Activated naive CD8-positive, alpha-beta T cell (primary cell): ENCODE measurements around the gene TSEN15.

Experiments
- H3K27ac Mint-ChIP-seq: one replicate; pipeline ENCODE4 v1.8.0; 2021; ENCODE audit warnings: mixed read lengths
- H3K27me3 Mint-ChIP-seq: one replicate; pipeline ENCODE4 v1.8.0; 2021; ENCODE audit warnings: mixed read lengths
- H3K36me3 Mint-ChIP-seq: one replicate; pipeline ENCODE4 v1.8.0; 2021; ENCODE audit warnings: mixed read lengths
- H3K4me1 Mint-ChIP-seq: one replicate; pipeline ENCODE4 v1.8.0; 2021; ENCODE audit warnings: low read depth, mixed read lengths
- H3K4me3 Mint-ChIP-seq: one replicate; pipeline ENCODE4 v1.8.0; 2021; ENCODE audit warnings: mild to moderate bottlenecking, mixed read lengths
- H3K9me3 Mint-ChIP-seq: one replicate; pipeline ENCODE4 v1.8.0; 2021; ENCODE audit warnings: low read depth, mixed read lengths

TSEN15 gene

GRCh38 chr1:184056921-184057555, 5.5 kb downstream of the TSEN15 start:
- H3K4me1 Mint-ChIP-seq = peaks cover 50% of the 10 kb centered on the region
- no peak overlapping the region for H3K4me3 Mint-ChIP-seq
- H3K27me3 Mint-ChIP-seq = no peaks in the 10 kb centered on the region
- no peaks in the 10 kb centered on the region for H3K9me3 Mint-ChIP-seq
- H3K27ac Mint-ChIP-seq = no peak overlapping the region
- peaks cover 23% of the 10 kb centered on the region for H3K36me3 Mint-ChIP-seq

- Mint-ChIP-seq H3K4me3 (no peak overlapping the region), H3K9me3 (no peaks in the 10 kb centered on the region), H3K27ac (no peak overlapping the region), H3K4me1 (peaks cover 27% of the 10 kb centered on the region), H3K36me3 (peaks cover 29% of the 10 kb centered on the region), H3K27me3 (no peaks in the 10 kb centered on the region)
These were observed 8.4 kb downstream of the TSEN15 start for GRCh38 chr1:184059887-184060286.

DNA sequence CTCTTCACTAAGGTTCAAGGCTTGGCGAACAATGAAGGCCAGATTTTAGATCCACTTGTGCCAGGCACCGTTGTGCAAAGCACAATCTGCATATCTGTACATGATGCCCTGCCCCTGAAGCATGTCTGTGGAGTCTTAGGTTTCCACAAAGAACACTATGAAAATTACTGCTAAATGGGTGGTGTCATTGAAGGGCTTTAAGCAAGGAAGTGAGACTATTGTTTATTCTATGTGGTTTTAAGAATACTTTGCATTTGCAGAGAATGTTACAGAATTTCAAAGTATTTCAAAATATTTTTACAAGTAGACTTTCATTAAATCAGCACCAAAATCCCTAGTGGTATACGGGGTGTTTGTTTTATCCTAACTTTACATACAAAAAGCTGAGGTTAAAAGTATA, 8.8 kb downstream of the TSEN15 start:
- Mint-ChIP-seq H3K27me3 (no peaks in the 10 kb centered on the region), H3K36me3 (peaks cover 27% of the 10 kb centered on the region), H3K27ac (no peak overlapping the region), H3K9me3 (no peaks in the 10 kb centered on the region), H3K4me3 (no peak overlapping the region), H3K4me1 (peaks cover 24% of the 10 kb centered on the region)

DNA sequence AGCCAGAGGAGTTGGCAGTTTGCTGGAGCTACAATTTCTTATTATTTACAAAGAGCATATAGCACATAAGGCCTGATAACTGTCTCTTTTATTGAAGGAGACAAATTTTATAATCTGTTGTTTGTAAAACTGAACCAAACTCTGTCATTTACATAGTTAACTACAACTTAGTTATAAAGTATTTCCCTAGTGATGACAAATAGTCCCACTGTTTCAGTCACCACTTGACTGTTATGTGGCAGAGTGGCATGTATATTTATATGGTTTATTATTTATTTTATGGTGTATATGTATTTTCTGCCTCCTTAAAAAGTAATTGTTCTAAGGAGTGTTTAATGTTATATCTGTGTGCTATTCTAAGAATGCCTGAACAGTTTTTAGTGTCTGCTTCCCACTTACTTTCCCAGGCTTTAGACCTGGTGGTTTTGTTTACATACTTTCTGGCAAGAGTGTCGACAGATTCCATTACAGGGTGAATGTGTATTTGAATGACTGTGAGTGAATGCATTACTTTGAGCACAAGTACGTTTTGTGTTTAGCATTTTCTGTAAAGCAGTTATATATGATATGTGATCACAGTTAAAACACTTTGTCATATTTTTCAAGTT, 10.0 kb downstream of the TSEN15 start:
- peaks cover 27% of the 10 kb centered on the region for H3K36me3 Mint-ChIP-seq
- H3K27me3 Mint-ChIP-seq = no peaks in the 10 kb centered on the region
- H3K4me3 Mint-ChIP-seq = no peak overlapping the region
- H3K27ac Mint-ChIP-seq = no peak overlapping the region
- H3K9me3 Mint-ChIP-seq = no peaks in the 10 kb centered on the region
- H3K4me1 Mint-ChIP-seq = peaks cover 24% of the 10 kb centered on the region

DNA sequence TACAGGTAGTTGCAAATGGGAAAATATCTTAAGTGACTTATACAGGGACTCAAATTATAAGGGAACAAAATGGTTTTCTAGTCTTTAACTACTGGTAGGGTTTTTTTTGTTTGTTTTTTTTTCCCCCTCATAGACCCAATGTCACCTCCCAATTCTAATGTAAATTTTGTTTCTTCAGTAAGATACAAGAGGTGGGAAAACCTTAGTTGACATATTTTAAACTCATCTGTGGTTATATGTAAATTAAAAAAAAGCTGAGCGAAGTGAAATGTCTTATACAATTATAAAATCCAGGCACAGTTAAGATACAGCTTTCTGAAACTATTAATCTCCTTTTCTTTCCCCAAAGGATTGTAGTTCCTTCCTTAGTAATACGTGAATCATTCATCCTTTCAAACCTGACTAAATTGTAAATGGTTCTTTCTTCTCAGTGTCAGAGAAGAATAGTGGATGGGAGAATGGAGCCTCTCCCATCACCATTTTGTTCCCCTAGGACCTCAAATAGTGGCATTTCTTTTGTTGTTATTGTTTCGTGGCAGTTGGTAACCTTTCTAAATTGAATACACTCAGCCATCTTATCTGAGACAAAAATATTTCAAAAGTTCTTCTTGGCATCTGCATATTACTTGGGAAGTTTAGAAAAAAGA, 11.2 kb downstream of the TSEN15 start:
- Mint-ChIP-seq H3K27ac (no peak overlapping the region), H3K9me3 (no peaks in the 10 kb centered on the region), H3K36me3 (peaks cover 23% of the 10 kb centered on the region), H3K4me1 (peaks cover 14% of the 10 kb centered on the region), H3K4me3 (no peak overlapping the region), H3K27me3 (no peaks in the 10 kb centered on the region)

DNA sequence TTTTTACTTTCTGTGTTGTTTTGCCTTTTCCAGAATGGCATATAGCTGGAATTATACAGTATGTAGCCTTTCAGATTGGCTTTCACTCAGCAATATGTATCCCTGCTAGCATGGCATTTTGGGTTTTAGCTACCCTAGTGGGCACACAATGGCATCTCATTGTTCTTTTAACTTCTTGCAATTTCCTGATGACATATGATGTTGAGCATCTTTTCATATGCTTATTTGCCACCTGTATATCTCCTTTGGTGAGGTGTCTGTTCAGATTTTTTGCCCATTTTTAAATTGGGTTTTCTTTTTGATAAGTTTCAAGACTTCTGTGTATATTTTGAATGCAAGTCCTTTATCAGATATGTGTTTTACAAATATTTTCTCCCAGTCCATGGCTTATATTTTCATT, 14.0 kb downstream of the TSEN15 start:
- Mint-ChIP-seq H3K36me3 (peaks cover 16% of the 10 kb centered on the region), H3K4me3 (no peak overlapping the region), H3K27me3 (no peaks in the 10 kb centered on the region), H3K9me3 (no peaks in the 10 kb centered on the region), H3K4me1 (peaks cover 5% of the 10 kb centered on the region), H3K27ac (no peak overlapping the region)

DNA sequence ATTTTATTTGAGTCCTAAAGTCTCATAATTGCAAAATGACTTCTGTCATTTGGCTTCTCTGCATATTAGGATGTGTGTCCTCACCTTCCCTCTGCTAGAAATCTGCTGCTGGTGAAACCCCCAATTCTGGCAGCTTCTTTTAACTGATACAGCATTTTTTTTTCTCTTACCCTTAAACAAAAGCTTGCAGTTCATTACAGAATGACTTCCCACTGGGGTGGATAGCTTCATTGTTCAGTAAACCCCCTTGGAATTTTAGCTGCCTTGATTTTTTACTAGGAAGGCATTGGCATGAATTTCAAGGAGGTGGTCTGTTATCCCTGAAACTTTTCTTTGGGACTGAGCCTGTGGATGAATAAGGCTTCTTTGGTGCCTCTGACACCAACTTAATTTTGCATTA, 16.8 kb downstream of the TSEN15 start:
- H3K27me3 Mint-ChIP-seq = no peaks in the 10 kb centered on the region
- peaks cover 3% of the 10 kb centered on the region for H3K4me1 Mint-ChIP-seq
- H3K27ac Mint-ChIP-seq = no peak overlapping the region
- H3K4me3 Mint-ChIP-seq = no peak overlapping the region
- H3K9me3 Mint-ChIP-seq = no peaks in the 10 kb centered on the region
- H3K36me3 Mint-ChIP-seq = peaks cover 18% of the 10 kb centered on the region

DNA sequence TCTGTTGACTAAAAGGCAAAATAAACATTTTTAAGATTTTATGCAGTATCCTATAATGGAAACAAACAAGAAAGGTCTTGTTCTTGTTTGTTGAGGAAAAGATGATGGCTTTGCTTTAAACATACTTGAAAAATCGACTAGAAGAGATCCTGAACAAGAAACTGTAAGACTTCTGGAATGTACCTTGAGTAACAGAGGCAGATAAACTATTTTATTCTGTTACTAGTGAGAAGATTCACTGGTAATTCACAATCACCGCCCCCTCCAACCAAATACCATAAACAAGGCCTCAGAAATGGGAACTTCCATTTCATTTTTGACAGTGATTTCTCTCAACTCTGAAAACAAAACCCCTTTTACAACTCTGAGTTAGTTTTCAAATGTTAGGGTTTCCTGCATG, 18.1 kb downstream of the TSEN15 start:
- Mint-ChIP-seq H3K27me3 (no peaks in the 10 kb centered on the region), H3K4me3 (no peak overlapping the region), H3K9me3 (no peaks in the 10 kb centered on the region), H3K4me1 (peaks cover 3% of the 10 kb centered on the region), H3K36me3 (peaks cover 13% of the 10 kb centered on the region), H3K27ac (no peak overlapping the region)

GRCh38 chr1:184072376-184072775, 20.8 kb downstream of the TSEN15 start:
- Mint-ChIP-seq H3K27me3 (no peaks in the 10 kb centered on the region), H3K36me3 (peaks cover 12% of the 10 kb centered on the region), H3K4me3 (no peak overlapping the region), H3K9me3 (no peaks in the 10 kb centered on the region), H3K27ac (no peak overlapping the region), H3K4me1 (peaks cover 1% of the 10 kb centered on the region)

DNA sequence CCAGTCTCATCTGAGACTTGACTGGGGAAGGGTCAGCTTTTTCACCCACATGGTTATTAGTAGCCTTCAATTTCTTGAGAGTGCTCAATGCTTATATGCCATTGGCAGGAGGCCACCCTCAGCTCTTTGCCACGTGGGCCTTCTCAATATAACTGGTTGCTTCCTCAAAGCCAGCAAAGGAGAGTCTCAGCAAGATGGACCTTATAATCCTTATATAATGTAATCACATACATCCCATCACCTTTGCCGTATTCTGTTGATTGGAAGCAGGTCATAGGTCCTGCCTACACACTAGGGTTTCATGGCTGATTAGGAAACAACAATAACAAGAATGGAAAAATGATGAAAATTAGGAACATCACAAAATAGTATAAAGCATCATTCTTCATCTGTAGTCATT, 22.9 kb downstream of the TSEN15 start:
- H3K27ac Mint-ChIP-seq = no peak overlapping the region
- H3K27me3 Mint-ChIP-seq = no peaks in the 10 kb centered on the region
- peaks cover 8% of the 10 kb centered on the region for H3K4me1 Mint-ChIP-seq
- no peak overlapping the region for H3K4me3 Mint-ChIP-seq
- H3K36me3 Mint-ChIP-seq = peaks cover 12% of the 10 kb centered on the region
- no peaks in the 10 kb centered on the region for H3K9me3 Mint-ChIP-seq

- no peak overlapping the region for H3K27ac Mint-ChIP-seq
- H3K4me1 Mint-ChIP-seq = peaks cover 8% of the 10 kb centered on the region
- H3K36me3 Mint-ChIP-seq = peaks cover 14% of the 10 kb centered on the region
- no peaks in the 10 kb centered on the region for H3K27me3 Mint-ChIP-seq
- H3K4me3 Mint-ChIP-seq = no peak overlapping the region
- no peaks in the 10 kb centered on the region for H3K9me3 Mint-ChIP-seq
These were observed 23.8 kb downstream of the TSEN15 start for GRCh38 chr1:184075055-184076029.

DNA sequence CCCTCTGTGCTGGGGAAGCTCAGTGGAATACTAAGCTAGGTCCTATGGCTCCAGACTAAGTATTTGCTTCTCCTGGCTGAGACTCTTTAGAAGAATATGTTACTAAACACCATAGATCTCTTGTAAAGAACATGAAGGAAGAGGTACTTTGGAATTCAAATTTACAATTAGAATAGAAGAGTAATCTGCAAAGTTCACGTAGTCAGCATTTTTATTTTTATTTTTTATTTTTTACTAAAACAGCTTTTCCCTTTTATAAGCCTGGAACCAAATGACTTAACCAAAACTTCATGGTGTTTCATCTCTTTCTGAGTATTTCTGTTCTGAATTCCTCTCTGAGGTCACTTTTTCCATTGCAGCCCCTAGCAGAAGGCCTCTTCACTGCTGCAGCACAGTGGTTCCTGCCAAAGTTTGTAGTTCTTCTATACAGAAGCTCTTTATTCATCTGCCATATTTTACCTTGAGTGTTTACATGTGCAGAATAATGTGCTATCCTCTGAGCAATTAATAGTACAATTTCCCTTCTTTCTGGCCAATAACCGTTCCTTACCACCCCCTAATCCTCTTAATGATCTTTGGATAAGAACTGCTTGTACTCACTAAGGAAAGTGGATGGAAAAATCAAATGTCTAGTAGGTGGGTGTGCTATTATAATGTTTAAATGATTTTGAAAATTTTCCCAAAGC, 27.2 kb downstream of the TSEN15 start:
- Mint-ChIP-seq H3K27me3 (no peaks in the 10 kb centered on the region), H3K4me3 (no peak overlapping the region), H3K27ac (no peak overlapping the region), H3K36me3 (peaks cover 12% of the 10 kb centered on the region), H3K9me3 (no peaks in the 10 kb centered on the region), H3K4me1 (peaks cover 8% of the 10 kb centered on the region)

DNA sequence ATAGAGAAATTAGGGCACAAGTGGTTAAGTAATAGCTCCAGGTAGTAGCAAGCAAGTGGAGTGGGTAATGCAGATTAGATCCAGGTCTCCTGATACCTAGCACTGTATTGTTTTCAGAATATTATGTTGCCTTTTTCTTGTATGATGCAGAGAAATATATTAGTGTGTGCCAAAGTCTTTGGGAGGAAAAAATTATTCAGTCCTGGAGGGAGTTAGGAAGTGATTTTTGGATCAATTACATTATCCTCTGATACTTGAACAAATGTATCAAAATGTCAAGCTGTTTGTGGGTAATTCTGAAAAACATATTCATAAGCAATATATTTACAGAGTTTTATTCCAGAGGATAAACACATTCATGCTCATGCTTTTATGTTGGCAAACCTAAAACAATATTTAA, 28.8 kb downstream of the TSEN15 start:
- no peaks in the 10 kb centered on the region for H3K27me3 Mint-ChIP-seq
- no peak overlapping the region for H3K27ac Mint-ChIP-seq
- H3K4me1 Mint-ChIP-seq = peaks cover 8% of the 10 kb centered on the region
- no peaks in the 10 kb centered on the region for H3K9me3 Mint-ChIP-seq
- no peak overlapping the region for H3K4me3 Mint-ChIP-seq
- peaks cover 17% of the 10 kb centered on the region for H3K36me3 Mint-ChIP-seq

GRCh38 chr1:184082541-184083415, 31.2 kb downstream of the TSEN15 start:
- no peaks in the 10 kb centered on the region for H3K9me3 Mint-ChIP-seq
- peaks cover 7% of the 10 kb centered on the region for H3K4me1 Mint-ChIP-seq
- H3K27ac Mint-ChIP-seq = no peak overlapping the region
- H3K36me3 Mint-ChIP-seq = peaks cover 14% of the 10 kb centered on the region
- no peaks in the 10 kb centered on the region for H3K27me3 Mint-ChIP-seq
- H3K4me3 Mint-ChIP-seq = no peak overlapping the region
